ENCODE measurements around the gene DOK5. TPM values are rescaled to one million over a fixed set of nuclear protein-coding genes. Genes with fewer than 3 reads are reported as not detected.

DOK5 gene
- total RNA-seq, 2 donors from 2014 or later: 4.6 to 6.7 TPM

DNA sequence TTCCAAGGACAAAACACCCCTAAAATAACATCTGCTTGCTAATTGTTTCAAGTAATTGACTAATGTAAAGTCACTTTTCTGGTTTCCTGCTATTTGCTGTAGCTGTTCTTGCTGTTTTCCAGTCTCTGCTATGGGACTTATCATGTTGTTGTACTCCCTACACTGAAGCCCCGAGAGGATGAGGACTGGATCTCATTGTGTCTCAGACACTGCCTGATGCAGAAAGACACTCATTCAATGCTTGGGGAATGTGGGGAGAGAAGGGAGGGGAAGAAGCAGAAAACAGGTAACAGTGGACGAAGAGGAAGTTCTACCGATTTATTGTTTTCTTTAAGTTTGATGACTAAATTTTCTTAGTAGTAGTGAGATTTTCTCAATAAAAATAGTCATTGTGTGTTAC, 79.8 kb downstream of the DOK5 start:
- H3K4me3 Mint-ChIP-seq: no peak overlapping the region
- Histone ChIP-seq H3K9ac (ENCODE audit: extremely low read depth, low read length, poor library complexity, severe bottlenecking) (no peak overlapping the region), H3K4me1 (ENCODE audit: control insufficient read depth, insufficient read depth, low read length) (no peaks in the 10 kb centered on the region), H3K36me3 (ENCODE audit: control insufficient read depth, insufficient read depth, low read length) (no peaks in the 10 kb centered on the region), H3K27ac (ENCODE audit: low read depth, low read length) (no peak overlapping the region), H3K27me3 (ENCODE audit: control insufficient read depth, insufficient read depth, low read length, poor library complexity, severe bottlenecking) (no peaks in the 10 kb centered on the region), H3K4me3 (ENCODE audit: low read length) (no peak overlapping the region), H3K9me3 (ENCODE audit: control insufficient read depth, low read length) (no peaks in the 10 kb centered on the region)
- TF ChIP-seq, protein P1, sequence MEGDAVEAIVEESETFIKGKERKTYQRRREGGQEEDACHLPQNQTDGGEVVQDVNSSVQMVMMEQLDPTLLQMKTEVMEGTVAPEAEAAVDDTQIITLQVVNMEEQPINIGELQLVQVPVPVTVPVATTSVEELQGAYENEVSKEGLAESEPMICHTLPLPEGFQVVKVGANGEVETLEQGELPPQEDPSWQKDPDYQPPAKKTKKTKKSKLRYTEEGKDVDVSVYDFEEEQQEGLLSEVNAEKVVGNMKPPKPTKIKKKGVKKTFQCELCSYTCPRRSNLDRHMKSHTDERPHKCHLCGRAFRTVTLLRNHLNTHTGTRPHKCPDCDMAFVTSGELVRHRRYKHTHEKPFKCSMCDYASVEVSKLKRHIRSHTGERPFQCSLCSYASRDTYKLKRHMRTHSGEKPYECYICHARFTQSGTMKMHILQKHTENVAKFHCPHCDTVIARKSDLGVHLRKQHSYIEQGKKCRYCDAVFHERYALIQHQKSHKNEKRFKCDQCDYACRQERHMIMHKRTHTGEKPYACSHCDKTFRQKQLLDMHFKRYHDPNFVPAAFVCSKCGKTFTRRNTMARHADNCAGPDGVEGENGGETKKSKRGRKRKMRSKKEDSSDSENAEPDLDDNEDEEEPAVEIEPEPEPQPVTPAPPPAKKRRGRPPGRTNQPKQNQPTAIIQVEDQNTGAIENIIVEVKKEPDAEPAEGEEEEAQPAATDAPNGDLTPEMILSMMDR (conservative IDR thresholded peaks at IDR 0.05): no peak
- no peaks in the 10 kb centered on the region for H3K36me3 Mint-ChIP-seq (ENCODE audit: low read depth)
- H3K4me1 Mint-ChIP-seq: no peaks in the 10 kb centered on the region
- no peak overlapping the region for H3K27ac Mint-ChIP-seq
- DNase-seq: no peak
- 86 to 92% methylated on average over 3 of the region's 3 CpGs for WGBS, 2 experiments (ENCODE audit: insufficient coverage in 1 of 2, insufficient read length in 1 of 2)
- no peaks in the 10 kb centered on the region for H3K9me3 Mint-ChIP-seq
- no peaks in the 10 kb centered on the region for H3K27me3 Mint-ChIP-seq (ENCODE audit: insufficient read depth)

GRCh38 chr20:54556406-54556805, 81.0 kb downstream of the DOK5 start:
- DNase-seq: no peak
- TF ChIP-seq, protein P1 (conservative IDR thresholded peaks at IDR 0.05): no peak
- no peaks in the 10 kb centered on the region for H3K4me1 ChIP-seq (ENCODE audit: control insufficient read depth, insufficient read depth, low read length)
- H3K36me3 Mint-ChIP-seq (ENCODE audit: low read depth): no peaks in the 10 kb centered on the region
- no peak overlapping the region for H3K27ac ChIP-seq (ENCODE audit: low read depth, low read length)
- 88 to 100% methylated on average over 1 to 2 of the region's 2 CpGs for WGBS, 2 experiments (ENCODE audit: insufficient coverage in 1 of 2, insufficient read length in 1 of 2)
- no peaks in the 10 kb centered on the region for H3K9me3 Mint-ChIP-seq
- H3K36me3 ChIP-seq (ENCODE audit: control insufficient read depth, insufficient read depth, low read length): no peaks in the 10 kb centered on the region
- no peaks in the 10 kb centered on the region for H3K27me3 Mint-ChIP-seq (ENCODE audit: insufficient read depth)
- H3K27me3 ChIP-seq (ENCODE audit: control insufficient read depth, insufficient read depth, low read length, poor library complexity, severe bottlenecking): no peaks in the 10 kb centered on the region
- no peaks in the 10 kb centered on the region for H3K9me3 ChIP-seq (ENCODE audit: control insufficient read depth, low read length)
- H3K4me3 Mint-ChIP-seq: no peak overlapping the region
- no peak overlapping the region for H3K9ac ChIP-seq (ENCODE audit: extremely low read depth, low read length, poor library complexity, severe bottlenecking)
- no peak overlapping the region for H3K27ac Mint-ChIP-seq
- H3K4me1 Mint-ChIP-seq: no peaks in the 10 kb centered on the region
- H3K4me3 ChIP-seq (ENCODE audit: low read length): no peak overlapping the region

- no peak overlapping the region for H3K9ac ChIP-seq (ENCODE audit: extremely low read depth, low read length, poor library complexity, severe bottlenecking)
- no peak for DNase-seq
- H3K4me3 ChIP-seq (ENCODE audit: low read length): no peak overlapping the region
- Mint-ChIP-seq H3K27ac (no peak overlapping the region), H3K9me3 (no peaks in the 10 kb centered on the region), H3K4me1 (no peaks in the 10 kb centered on the region), H3K36me3 (ENCODE audit: low read depth) (no peaks in the 10 kb centered on the region), H3K27me3 (ENCODE audit: insufficient read depth) (no peaks in the 10 kb centered on the region), H3K4me3 (no peak overlapping the region)
- TF ChIP-seq, protein P1 (conservative IDR thresholded peaks at IDR 0.05): no peak
- H3K36me3 ChIP-seq (ENCODE audit: control insufficient read depth, insufficient read depth, low read length): no peaks in the 10 kb centered on the region
- H3K27ac ChIP-seq (ENCODE audit: low read depth, low read length): no peak overlapping the region
- H3K27me3 ChIP-seq (ENCODE audit: control insufficient read depth, insufficient read depth, low read length, poor library complexity, severe bottlenecking): no peaks in the 10 kb centered on the region
- 97% methylated on average over 3 of the region's 3 CpGs; no CpG with 5 or more reads in 1 of the 2 experiments for WGBS, 2 experiments (ENCODE audit: insufficient coverage in 1 of 2, insufficient read length in 1 of 2)
- no peaks in the 10 kb centered on the region for H3K4me1 ChIP-seq (ENCODE audit: control insufficient read depth, insufficient read depth, low read length)
- no peaks in the 10 kb centered on the region for H3K9me3 ChIP-seq (ENCODE audit: control insufficient read depth, low read length)
These were observed 82.6 kb downstream of the DOK5 start for GRCh38 chr20:54557806-54558590.

Measured in endodermal cell (in vitro differentiated cells).